GM12878 (cell line): Measurements from ENCODE around the gene C2orf74. TPM values are rescaled to one million over a fixed set of nuclear protein-coding genes. Genes with fewer than 3 reads are reported as not detected.

Experiments used
- ATAC-seq: fragments of 200-7000 bp; cut with Tn5 transposase; 3 replicates; pipeline ENCODE4 v1.9.1; 2020; ENCODE audit warnings: mild to moderate bottlenecking, moderate library complexity
- BruUV-seq: library from RNA; stranded (reverse); fragments of 400-500 nt; replicated peaks from 2 replicates; lab custom pipeline; 2021; lab: Mats Ljungman, UMichigan
- CTCF ChIA-PET: fragments of 300-600 bp; sonication (Branson Sonifier 250); formaldehyde crosslinking; extraction: SDS; loops from one replicate; lab custom pipeline; 2021; ENCODE audit warnings: inconsistent platforms; lab: Yijun Ruan, JAX
- POLR2A ChIA-PET: fragments of 350-600 bp; formaldehyde crosslinking; extraction: SDS; loops from one replicate; lab custom pipeline; 2021; ENCODE audit warnings: inconsistent platforms; lab: Charles Lee
- RAD21 ChIA-PET: fragments of 300-600 bp; sonication (Branson Sonifier 250); formaldehyde crosslinking; loops from one replicate; lab custom pipeline; 2023; ENCODE audit warnings: antibody characterized with exemption; ENCODE audit not compliant: unreplicated experiment; lab: Charles Lee
- SMC1A ChIA-PET: fragments of 300-600 bp; sonication (Branson Sonifier 250); formaldehyde crosslinking; loops from one replicate; lab custom pipeline; 2023; ENCODE audit not compliant: unreplicated experiment, uncharacterized antibody; lab: Charles Lee
- DNase-seq: peaks from one replicate; pipeline ENCODE4 v3.0.0-alpha.2; 2011; ENCODE audit warnings: low read depth, low spot score
- FAIRE-seq: peaks from 3 replicates; lab custom pipeline; 2011; peaks lifted over from hg19 to GRCh38; lab: Jason Lieb, UNC
- H2AFZ ChIP-seq: 2 replicates; pipeline ENCODE4 v1.6.0; 2011; ENCODE audit warnings: low read depth, low read length, control low read depth; ENCODE audit not compliant: control insufficient read depth
- H3K27ac ChIP-seq: 2 replicates; pipeline ENCODE4 v1.5.1; 2011; ENCODE audit warnings: control low read depth; ENCODE audit not compliant: control insufficient read depth, insufficient read depth
- H3K27me3 ChIP-seq, 2 experiments: replicated peaks in 1 of 2; 2 replicates each; pipeline versions ENCODE4 v1.6.0 to v1.6.1; 2011; ENCODE audit warnings: low read length in 1 of 2; ENCODE audit not compliant: control insufficient read depth in 2 of 2, insufficient read depth in 2 of 2
- H3K36me3 ChIP-seq, 2 experiments: 2 replicates each; pipeline ENCODE4 v1.5.1; 2011; ENCODE audit warnings: low read length in 1 of 2; ENCODE audit not compliant: control insufficient read depth in 2 of 2, insufficient read depth in 2 of 2
- H3K4me1 ChIP-seq: 2 replicates; pipeline ENCODE4 v1.6.1; 2011; ENCODE audit warnings: mild to moderate bottlenecking, low read length, moderate library complexity, mixed read lengths; ENCODE audit not compliant: control insufficient read depth, insufficient read depth
- H3K4me2 ChIP-seq: 2 replicates; pipeline ENCODE4 v1.6.0; 2011; ENCODE audit warnings: control low read depth; ENCODE audit not compliant: control insufficient read depth, insufficient read depth
- H3K4me3 ChIP-seq: fragments of 200-600 bp; sonication (generic); 2 replicates; pipeline ENCODE4 v1.5.1; 2016
- H3K79me2 ChIP-seq: 2 replicates; pipeline ENCODE4 v1.6.0; 2011; ENCODE audit warnings: low read length; ENCODE audit not compliant: control insufficient read depth, insufficient read depth
- H3K9ac ChIP-seq: 2 replicates; pipeline ENCODE4 v1.8.0; 2011; ENCODE audit warnings: low read length, control low read depth, mixed read lengths; ENCODE audit not compliant: control insufficient read depth, insufficient read depth
- H3K9me3 ChIP-seq: replicated peaks from 3 replicates; pipeline ENCODE4 v1.5.1; 2011; ENCODE audit warnings: mild to moderate bottlenecking, low read length; ENCODE audit not compliant: control insufficient read depth, insufficient read depth
- H4K20me1 ChIP-seq: 2 replicates; pipeline ENCODE4 v1.6.0; 2011; ENCODE audit not compliant: control insufficient read depth, insufficient read depth
- ATF7 ChIP-seq: fragments of 450-650 bp; IDR thresholded peaks from 2 replicates; pipeline ENCODE4 v1.6.1; 2016; ENCODE audit warnings: low read depth, mild to moderate bottlenecking
- CBX5 ChIP-seq: sonication (generic); IDR thresholded peaks from 2 replicates; pipeline ENCODE4 v1.6.1; 2016; ENCODE audit warnings: low read depth, moderate library complexity, mild to moderate bottlenecking, inconsistent platforms
- CEBPB ChIP-seq, 2 experiments: fragments of 150-350 bp in 1 of 2; IDR thresholded peaks; 2 replicates each; pipeline ENCODE4 v1.6.1; 2012 to 2014; ENCODE audit warnings: low read depth in 2 of 2, low read length in 2 of 2, borderline replicate concordance in 1 of 2, inconsistent platforms in 1 of 2
- MTA3 ChIP-seq: IDR thresholded peaks from 2 replicates; pipeline ENCODE4 v1.6.1; 2012; ENCODE audit warnings: low read length, inconsistent platforms, borderline replicate concordance
- PBX3 ChIP-seq: IDR thresholded peaks from 2 replicates; pipeline ENCODE4 v1.6.1; 2011; ENCODE audit warnings: mild to moderate bottlenecking, low read depth, low read length, moderate library complexity; ENCODE audit not compliant: insufficient replicate concordance
- WGBS: methylation state at CpG from one replicate; pipeline ENCODE4 v1.1.6; 2016; ENCODE audit warnings: low lambda C conversion rate; ENCODE audit not compliant: insufficient replicate concordance, insufficient coverage; ENCODE audit errors: missing lambda C conversion rate; 5-methylcytosine and 5-hydroxymethylcytosine counted together
- in situ Hi-C: fragments of 300-500 bp; cut with MboI; formaldehyde crosslinking; loops from 9 replicates; pipeline ENCODE4 v1.14.3; 2018; ENCODE audit warnings: mixed read lengths
- intact Hi-C: fragments of 100-400 bp; cut with micrococcal nuclease; formaldehyde crosslinking; loops from one replicate; pipeline ENCODE4 v1.14.2; 2022; ENCODE audit not compliant: unreplicated experiment
- polyA plus RNA-seq, 11 experiments: library from polyadenylated mRNA; depleted of rRNA in 4 of 11; unstranded in 6 of 11; stranded (reverse) in 5 of 11; fragments of >200 nt; fragmentation: Nextera tagmentation in 4 of 11; fragmentation: Illumina TruSeq in 1 of 11; extraction: Ambion mirVana in 4 of 11; extraction: Trizol in 1 of 11; gene quantifications; 1 replicate in 1 of 11; 2 replicates in 10 of 11; pipeline versions ENCODE4 v1.2.1 to v1.2.3, GENCODE V29; 2011 to 2016; ENCODE audit warnings: inconsistent platforms in 2 of 11, missing spikeins in 2 of 11, low read depth in 1 of 11
- total RNA-seq, 4 experiments: library from RNA; depleted of rRNA in 3 of 4; stranded (reverse); fragments of >200 nt in 3 of 4; fragmentation: Illumina TruSeq in 1 of 4; extraction: Trizol in 1 of 4; gene quantifications; 2 replicates each; pipeline versions ENCODE4 v1.2.1 to v1.2.3, GENCODE V29; 2013 to 2021
- TF ChIP-seq, protein P1 (sequence below): fragments of 450-650 bp; IDR thresholded peaks from 2 replicates; pipeline ENCODE4 v1.6.1; 2014; ENCODE audit warnings: mild to moderate bottlenecking

The C2orf74 gene
- total and polyA plus RNA-seq, 10 of the 15 experiments (the other 5 are each of a cell fraction or from before 2014, with no cell fraction given), result 3.8 to 25.0 (median 15.2) TPM

DNA sequence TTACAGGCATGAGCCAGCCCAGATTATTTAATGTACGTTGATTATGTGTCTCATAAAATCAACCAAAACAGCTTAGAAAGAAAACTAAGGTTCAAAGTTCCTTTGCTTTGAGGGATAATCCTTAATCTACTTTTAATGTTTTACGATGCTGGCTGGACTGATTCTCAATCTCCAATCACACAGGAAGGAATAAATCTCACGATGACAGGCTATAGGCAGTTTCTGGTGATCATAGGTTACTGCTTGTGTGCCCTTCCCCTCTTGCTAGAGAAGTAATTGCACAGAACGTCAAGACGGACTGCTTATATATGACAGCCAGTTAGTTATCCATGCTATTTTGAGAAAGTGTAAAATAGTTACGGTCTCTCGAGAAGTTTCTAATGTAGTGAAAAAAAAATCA is 43.1 kb downstream of the C2orf74 start:
- Histone ChIP-seq H3K4me2 (no peak overlapping the region), H3K4me3 (no peak overlapping the region), H3K9ac (no peak overlapping the region), H3K4me1 (no peaks in the 10 kb centered on the region), H2AFZ (no peak overlapping the region), H3K36me3 (peaks cover 4 to 22% of the 10 kb centered on the region in 2 experiments), H3K9me3 (no peaks in the 10 kb centered on the region), H3K79me2 (no peaks in the 10 kb centered on the region), H3K27me3 (no peaks in the 10 kb centered on the region), H3K27ac (no peak overlapping the region), H4K20me1 (no peaks in the 10 kb centered on the region)
- no TSS peak for BruUV-seq
- DNase-seq (no peak), FAIRE-seq (no peak), ATAC-seq (no peak)
- TF ChIP-seq, protein P1, sequence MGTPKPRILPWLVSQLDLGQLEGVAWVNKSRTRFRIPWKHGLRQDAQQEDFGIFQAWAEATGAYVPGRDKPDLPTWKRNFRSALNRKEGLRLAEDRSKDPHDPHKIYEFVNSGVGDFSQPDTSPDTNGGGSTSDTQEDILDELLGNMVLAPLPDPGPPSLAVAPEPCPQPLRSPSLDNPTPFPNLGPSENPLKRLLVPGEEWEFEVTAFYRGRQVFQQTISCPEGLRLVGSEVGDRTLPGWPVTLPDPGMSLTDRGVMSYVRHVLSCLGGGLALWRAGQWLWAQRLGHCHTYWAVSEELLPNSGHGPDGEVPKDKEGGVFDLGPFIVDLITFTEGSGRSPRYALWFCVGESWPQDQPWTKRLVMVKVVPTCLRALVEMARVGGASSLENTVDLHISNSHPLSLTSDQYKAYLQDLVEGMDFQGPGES, result no peak
- no peak for TF ChIP-seq PBX3
- no peak for TF ChIP-seq MTA3
- no peak for TF ChIP-seq CBX5
- TF ChIP-seq CEBPB (IDR thresholded peaks at IDR 0.05; ENCODE audit: borderline replicate concordance in 1 of 2, low read depth in 2 of 2, low read length in 2 of 2), result no peak
- no peak for TF ChIP-seq ATF7
- in situ Hi-C loops (no loop called here), intact Hi-C loops (no loop called here)
- ChIA-PET RAD21 (no interaction called here), CTCF (interaction anchor here (1.0 kb wide), 1 partner anchor 9 kb away, joined by 3 read pairs; no protein-coding TSS in a partner anchor), SMC1A (interaction anchor here (1.4 kb wide), 1 partner anchor 9 kb away, joined by 3 read pairs; no protein-coding TSS in a partner anchor), POLR2A (no interaction called here)
- WGBS, result over 99% methylated on average over 7 of the region's 7 CpGs
